GM12878 (cell line): ENCODE measurements around the gene ZNRF3. TPM values are rescaled to one million over a fixed set of nuclear protein-coding genes. Genes with fewer than 3 reads are reported as not detected.
A peak's percentile ranks its signal among the peaks of the same experiment; 100 is the strongest.
"Not testable (repeated sequence)": the region's sequence is repeated elsewhere in the genome, so short reads cannot be mapped to it uniquely, and the experiment has no call there.

ENCODE experiments used
- ATAC-seq: fragments of 200-7000 bp; cut with Tn5 transposase; 3 replicates; pipeline ENCODE4 v1.9.1; 2020; ENCODE audit warnings: mild to moderate bottlenecking, moderate library complexity
- BruUV-seq: library from RNA; stranded (reverse); fragments of 400-500 nt; replicated peaks from 2 replicates; lab custom pipeline; 2021; lab: Mats Ljungman, UMichigan
- CTCF ChIA-PET: fragments of 300-600 bp; sonication (Branson Sonifier 250); formaldehyde crosslinking; extraction: SDS; loops from one replicate; lab custom pipeline; 2021; ENCODE audit warnings: inconsistent platforms; lab: Yijun Ruan, JAX
- POLR2A ChIA-PET: fragments of 350-600 bp; formaldehyde crosslinking; extraction: SDS; loops from one replicate; lab custom pipeline; 2021; ENCODE audit warnings: inconsistent platforms; lab: Charles Lee
- RAD21 ChIA-PET: fragments of 300-600 bp; sonication (Branson Sonifier 250); formaldehyde crosslinking; loops from one replicate; lab custom pipeline; 2023; ENCODE audit warnings: antibody characterized with exemption; ENCODE audit not compliant: unreplicated experiment; lab: Charles Lee
- SMC1A ChIA-PET: fragments of 300-600 bp; sonication (Branson Sonifier 250); formaldehyde crosslinking; loops from one replicate; lab custom pipeline; 2023; ENCODE audit not compliant: unreplicated experiment, uncharacterized antibody; lab: Charles Lee
- DNase-seq: peaks from one replicate; pipeline ENCODE4 v3.0.0-alpha.2; 2011; ENCODE audit warnings: low read depth, low spot score
- FAIRE-seq: peaks from 3 replicates; lab custom pipeline; 2011; peaks lifted over from hg19 to GRCh38; lab: Jason Lieb, UNC
- H2AFZ ChIP-seq: 2 replicates; pipeline ENCODE4 v1.6.0; 2011; ENCODE audit warnings: low read depth, low read length, control low read depth; ENCODE audit not compliant: control insufficient read depth
- H3K27ac ChIP-seq: 2 replicates; pipeline ENCODE4 v1.5.1; 2011; ENCODE audit warnings: control low read depth; ENCODE audit not compliant: control insufficient read depth, insufficient read depth
- H3K27me3 ChIP-seq, 2 experiments: replicated peaks in 1 of 2; 2 replicates each; pipeline versions ENCODE4 v1.6.0 to v1.6.1; 2011; ENCODE audit warnings: low read length in 1 of 2; ENCODE audit not compliant: control insufficient read depth in 2 of 2, insufficient read depth in 2 of 2
- H3K36me3 ChIP-seq, 2 experiments: 2 replicates each; pipeline ENCODE4 v1.5.1; 2011; ENCODE audit warnings: low read length in 1 of 2; ENCODE audit not compliant: control insufficient read depth in 2 of 2, insufficient read depth in 2 of 2
- H3K4me1 ChIP-seq: 2 replicates; pipeline ENCODE4 v1.6.1; 2011; ENCODE audit warnings: mild to moderate bottlenecking, low read length, moderate library complexity, mixed read lengths; ENCODE audit not compliant: control insufficient read depth, insufficient read depth
- H3K4me2 ChIP-seq: 2 replicates; pipeline ENCODE4 v1.6.0; 2011; ENCODE audit warnings: control low read depth; ENCODE audit not compliant: control insufficient read depth, insufficient read depth
- H3K4me3 ChIP-seq: fragments of 200-600 bp; sonication (generic); 2 replicates; pipeline ENCODE4 v1.5.1; 2016
- H3K79me2 ChIP-seq: 2 replicates; pipeline ENCODE4 v1.6.0; 2011; ENCODE audit warnings: low read length; ENCODE audit not compliant: control insufficient read depth, insufficient read depth
- H3K9ac ChIP-seq: 2 replicates; pipeline ENCODE4 v1.8.0; 2011; ENCODE audit warnings: low read length, control low read depth, mixed read lengths; ENCODE audit not compliant: control insufficient read depth, insufficient read depth
- H3K9me3 ChIP-seq: replicated peaks from 3 replicates; pipeline ENCODE4 v1.5.1; 2011; ENCODE audit warnings: mild to moderate bottlenecking, low read length; ENCODE audit not compliant: control insufficient read depth, insufficient read depth
- H4K20me1 ChIP-seq: 2 replicates; pipeline ENCODE4 v1.6.0; 2011; ENCODE audit not compliant: control insufficient read depth, insufficient read depth
- BHLHE40 ChIP-seq, 2 experiments: fragments of 450-650 bp in 1 of 2; IDR thresholded peaks; 2 replicates each; pipeline ENCODE4 v1.6.1; 2011 to 2017; ENCODE audit warnings: low read depth in 2 of 2, borderline replicate concordance in 1 of 2, improper control_type of control experiment in 1 of 2, low read length in 1 of 2, mild to moderate bottlenecking in 1 of 2
- CBFB ChIP-seq: IDR thresholded peaks from 2 replicates; pipeline ENCODE4 v1.6.1; 2016; ENCODE audit warnings: antibody characterized with exemption, low read depth
- FOS ChIP-seq: IDR thresholded peaks from 3 replicates; pipeline ENCODE4 v1.6.1; 2011; ENCODE audit warnings: borderline replicate concordance; ENCODE audit not compliant: insufficient read length; ENCODE audit errors: extremely low read depth
- HDGF ChIP-seq: fragments of 450-650 bp; IDR thresholded peaks from 2 replicates; pipeline ENCODE4 v1.6.1; 2016; ENCODE audit warnings: antibody characterized with exemption
- HSF1 ChIP-seq: fragments of 150-350 bp; IDR thresholded peaks from 2 replicates; pipeline ENCODE4 v1.6.1; 2014; ENCODE audit warnings: mild to moderate bottlenecking, low read depth, low read length
- MAX ChIP-seq: IDR thresholded peaks from 2 replicates; pipeline ENCODE4 v1.6.1; 2012; ENCODE audit warnings: low read depth, low read length, improper control_type of control experiment
- MTA2 ChIP-seq: fragments of 450-650 bp; IDR thresholded peaks from 2 replicates; pipeline ENCODE4 v1.6.1; 2016; ENCODE audit warnings: low read depth, mild to moderate bottlenecking, moderate library complexity
- NRF1 ChIP-seq: conservative IDR thresholded peaks from 2 replicates; pipeline ENCODE4 v1.6.1; 2011; ENCODE audit warnings: mild to moderate bottlenecking, low read depth, low read length, improper control_type of control experiment
- PAX5 ChIP-seq: IDR thresholded peaks from 2 replicates; pipeline ENCODE4 v1.6.1; 2011; ENCODE audit warnings: low read depth, low read length, borderline replicate concordance
- PKNOX1 ChIP-seq: fragments of 450-650 bp; IDR thresholded peaks from 2 replicates; pipeline ENCODE4 v1.6.1; 2016; ENCODE audit warnings: mild to moderate bottlenecking
- RBBP5 ChIP-seq: fragments of 200-600 bp; sonication (generic); conservative IDR thresholded peaks from 2 replicates; pipeline ENCODE4 v1.6.1; 2016
- WGBS: methylation state at CpG from one replicate; pipeline ENCODE4 v1.1.6; 2016; ENCODE audit warnings: low lambda C conversion rate; ENCODE audit not compliant: insufficient replicate concordance, insufficient coverage; ENCODE audit errors: missing lambda C conversion rate; 5-methylcytosine and 5-hydroxymethylcytosine counted together
- in situ Hi-C: fragments of 300-500 bp; cut with MboI; formaldehyde crosslinking; loops from 9 replicates; pipeline ENCODE4 v1.14.3; 2018; ENCODE audit warnings: mixed read lengths
- intact Hi-C: fragments of 100-400 bp; cut with micrococcal nuclease; formaldehyde crosslinking; loops from one replicate; pipeline ENCODE4 v1.14.2; 2022; ENCODE audit not compliant: unreplicated experiment
- polyA plus RNA-seq, 11 experiments: library from polyadenylated mRNA; depleted of rRNA in 4 of 11; unstranded in 6 of 11; stranded (reverse) in 5 of 11; fragments of >200 nt; fragmentation: Nextera tagmentation in 4 of 11; fragmentation: Illumina TruSeq in 1 of 11; extraction: Ambion mirVana in 4 of 11; extraction: Trizol in 1 of 11; gene quantifications; 1 replicate in 1 of 11; 2 replicates in 10 of 11; pipeline versions ENCODE4 v1.2.1 to v1.2.3, GENCODE V29; 2011 to 2016; ENCODE audit warnings: inconsistent platforms in 2 of 11, missing spikeins in 2 of 11, low read depth in 1 of 11
- total RNA-seq, 4 experiments: library from RNA; depleted of rRNA in 3 of 4; stranded (reverse); fragments of >200 nt in 3 of 4; fragmentation: Illumina TruSeq in 1 of 4; extraction: Trizol in 1 of 4; gene quantifications; 2 replicates each; pipeline versions ENCODE4 v1.2.1 to v1.2.3, GENCODE V29; 2013 to 2021

ZNRF3 gene
- total and polyA plus RNA-seq, 10 of the 15 experiments (the other 5 are each of a cell fraction or from before 2014, with no cell fraction given) = 0.05 to 2.4 (median 0.46) TPM

DNA sequence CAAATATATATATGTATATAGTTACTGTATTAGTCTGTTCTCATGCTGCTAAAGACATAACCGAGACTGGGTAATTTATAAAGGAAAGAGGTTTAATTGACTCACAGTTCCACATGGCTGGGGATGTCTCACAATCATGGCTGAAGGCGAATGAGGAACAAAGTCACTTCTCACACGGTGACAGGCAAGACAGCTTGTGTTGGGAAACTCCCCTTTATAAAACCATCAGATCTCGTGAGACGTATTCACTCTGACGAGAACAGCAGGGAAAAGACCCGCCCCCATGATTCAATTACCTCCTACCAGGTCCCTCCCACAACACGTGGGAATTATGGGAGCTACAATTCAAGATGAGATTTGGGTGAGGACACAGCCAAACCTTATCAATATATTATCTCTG, 15.0 kb upstream of the ZNRF3 start:
- ChIA-PET RAD21 (interaction anchor here (1.0 to 1.2 kb wide), 3 partner anchors 39 to 172 kb away, joined by 3 to 4 read pairs (median 3); no protein-coding TSS in a partner anchor), POLR2A (interaction anchor here (0.9 to 1.3 kb wide), 2 partner anchors 14 to 168 kb away, joined by 3 to 10 read pairs; partner anchors contain the start of gene ZNRF3), CTCF (interaction anchor here (0.6 to 1.6 kb wide), 3 partner anchors 39 to 267 kb away, joined by 3 to 8 read pairs (median 4); no protein-coding TSS in a partner anchor), SMC1A (interaction anchor here (0.6 to 1.2 kb wide), 5 partner anchors 15 to 172 kb away, joined by 3 to 4 read pairs (median 3); no protein-coding TSS in a partner anchor)
- H3K4me3 ChIP-seq, intact Hi-C loops, H2AFZ ChIP-seq, H3K4me1 ChIP-seq, H3K36me3 ChIP-seq, H3K79me2 ChIP-seq, H3K9me3 ChIP-seq, H4K20me1 ChIP-seq, in situ Hi-C loops, H3K27ac ChIP-seq, H3K4me2 ChIP-seq, FAIRE-seq, BruUV-seq, H3K9ac ChIP-seq, H3K27me3 ChIP-seq: not testable (repeated sequence)
- TF ChIP-seq PAX5 (peak; percentile 50; the same call in 1 of the 2 replicates), PKNOX1 (peak; percentile 71), BHLHE40 (IDR thresholded peaks at IDR 0.05; ENCODE audit: borderline replicate concordance in 1 of 2, low read depth in 2 of 2, low read length in 1 of 2) (peak in 1 of 2 experiments; percentile 50; a peak in 1 of 4 replicates), MTA2 (peak; percentile 26; the same call in 1 of the 2 replicates)
- ATAC-seq (peak; percentile 89), DNase-seq (peak; percentile 33)
- WGBS = 12% methylated on average over 8 of the region's 8 CpGs

- 37% methylated on average over 2 of the region's 2 CpGs for WGBS
- CTCF ChIA-PET = interaction anchor here (0.6 kb wide), 1 partner anchor 173 kb away, joined by 3 read pairs; no protein-coding TSS in a partner anchor
- TF ChIP-seq NRF1 = no peak
- no peak for TF ChIP-seq HSF1
- TF ChIP-seq MAX = no peak
- TF ChIP-seq RBBP5 = no peak
- TF ChIP-seq HDGF = no peak
- no peak for TF ChIP-seq FOS
- TF ChIP-seq CBFB = no peak
Measured at GRCh38 chr22:28869736-28870135, 13.6 kb upstream of the ZNRF3 start.

More at GRCh38 chr22:28869736-28870135, 13.6 kb upstream of the ZNRF3 start:
- Histone ChIP-seq H3K9ac (no peak overlapping the region), H3K4me1 (no peaks in the 10 kb centered on the region), H3K79me2 (no peaks in the 10 kb centered on the region), H3K4me2 (no peak overlapping the region), H4K20me1 (no peaks in the 10 kb centered on the region), H3K36me3 (no peaks in the 10 kb centered on the region), H3K4me3 (no peak overlapping the region), H3K27me3 (no peaks in the 10 kb centered on the region), H3K27ac (no peak overlapping the region), H3K9me3 (peaks cover 3% of the 10 kb centered on the region; the same call in 2 of the 3 replicates), H2AFZ (no peak overlapping the region)
- ChIA-PET RAD21 (no interaction called here), SMC1A (no interaction called here), POLR2A (no interaction called here)
- FAIRE-seq = no peak
- intact Hi-C loops = no loop called here
- BruUV-seq = no TSS peak
- no peak for ATAC-seq
- DNase-seq = no peak
- in situ Hi-C loops = no loop called here
